ENCODE data around the gene PIEZO2. TPM values are rescaled to one million over a fixed set of nuclear protein-coding genes. Genes with fewer than 3 reads are reported as not detected.

The PIEZO2 gene
- total RNA-seq, 4 donors from 2014 or later = 2.1 to 7.4 (median 2.5) TPM; not detected in 1

- Histone ChIP-seq H3K36me3 (no peaks in the 10 kb centered on the region), H3K4me1 (no peaks in the 10 kb centered on the region), H3K9me3 (no peaks in the 10 kb centered on the region), H3K27ac (no peak overlapping the region), H3K27me3 (no peaks in the 10 kb centered on the region), H3K4me3 (no peak overlapping the region)
- DNase-seq = no peak
- WGBS, 2 donors = 52 to 57% methylated on average over 1 of the region's 1 CpG
- intact Hi-C loops (cut with DNase I) = no loop called here
- no peak for TF ChIP-seq CTCF (IDR thresholded peaks at IDR 0.05)
- TF ChIP-seq POLR2A (IDR thresholded peaks at IDR 0.05) = no peak
Observed at GRCh38 chr18:10878703-10879102, 270.7 kb downstream of the PIEZO2 start.

GRCh38 chr18:10877987-10878386 is 271.4 kb downstream of the PIEZO2 start:
- H3K4me3 ChIP-seq = no peak overlapping the region
- H3K36me3 ChIP-seq = no peaks in the 10 kb centered on the region
- WGBS, 2 donors = 67 to 74% methylated on average over 3 of the region's 3 CpGs
- no peaks in the 10 kb centered on the region for H3K9me3 ChIP-seq
- H3K27me3 ChIP-seq = no peaks in the 10 kb centered on the region
- no peak for TF ChIP-seq POLR2A (IDR thresholded peaks at IDR 0.05)
- no peak for TF ChIP-seq CTCF (IDR thresholded peaks at IDR 0.05)
- intact Hi-C loops (cut with DNase I) = no loop called here
- no peak overlapping the region for H3K27ac ChIP-seq
- no peak for DNase-seq
- no peaks in the 10 kb centered on the region for H3K4me1 ChIP-seq

- intact Hi-C loops (cut with DNase I) = no loop called here
Observed at GRCh38 chr18:10875811-10876210, 273.6 kb downstream of the PIEZO2 start.

GRCh38 chr18:10872304-10872703 is 277.1 kb downstream of the PIEZO2 start:
- H3K27me3 ChIP-seq = no peaks in the 10 kb centered on the region
- no peak for DNase-seq
- H3K36me3 ChIP-seq = no peaks in the 10 kb centered on the region
- no peak overlapping the region for H3K4me3 ChIP-seq
- H3K9me3 ChIP-seq = no peaks in the 10 kb centered on the region
- 61 to 64% methylated on average over 3 to 5 of the region's 5 CpGs for WGBS, 2 donors
- intact Hi-C loops (cut with DNase I) = no loop called here
- no peak overlapping the region for H3K27ac ChIP-seq
- no peaks in the 10 kb centered on the region for H3K4me1 ChIP-seq
- no peak for TF ChIP-seq CTCF (IDR thresholded peaks at IDR 0.05)
- no peak for TF ChIP-seq POLR2A (IDR thresholded peaks at IDR 0.05)

More at GRCh38 chr18:10875811-10876210, 273.6 kb downstream of the PIEZO2 start:
- H3K4me1 ChIP-seq = no peaks in the 10 kb centered on the region
- no peaks in the 10 kb centered on the region for H3K9me3 ChIP-seq
- no peak overlapping the region for H3K27ac ChIP-seq
- H3K27me3 ChIP-seq = no peaks in the 10 kb centered on the region
- no peak for DNase-seq
- WGBS, 2 donors = 52 to 62% methylated on average over 2 of the region's 2 CpGs
- H3K36me3 ChIP-seq = no peaks in the 10 kb centered on the region
- no peak overlapping the region for H3K4me3 ChIP-seq
- TF ChIP-seq POLR2A (IDR thresholded peaks at IDR 0.05) (no peak), CTCF (IDR thresholded peaks at IDR 0.05) (no peak)

- Histone ChIP-seq H3K36me3 (no peaks in the 10 kb centered on the region), H3K4me3 (no peak overlapping the region), H3K4me1 (peaks cover 0 to 7% (median 0%) of the 10 kb centered on the region in 3 donors), H3K27me3 (no peaks in the 10 kb centered on the region), H3K27ac (no peak overlapping the region), H3K9me3 (no peaks in the 10 kb centered on the region)
- WGBS, 2 donors = 80% methylated on average over 5 of the region's 5 CpGs
- DNase-seq = no peak
- TF ChIP-seq POLR2A (IDR thresholded peaks at IDR 0.05) = no peak
- no peak for TF ChIP-seq CTCF (IDR thresholded peaks at IDR 0.05)
- intact Hi-C loops (cut with DNase I) = no loop called here
Observed at GRCh38 chr18:10864722-10865121, 284.6 kb downstream of the PIEZO2 start.

Measured in esophagus squamous epithelium (tissue), 5 donors.